ENCODE results near the gene LAMB3. TPM values are rescaled to one million over a fixed set of nuclear protein-coding genes. Genes with fewer than 3 reads are reported as not detected.

Gene LAMB3
- total RNA-seq, 1 donor from 2014 or later, result 8.5 TPM

- DNase-seq (ENCODE audit: low read depth), result no peak
Measured at GRCh38 chr1:209634005-209634737, 18.1 kb downstream of the LAMB3 start.

GRCh38 chr1:209633335-209633997 is 18.8 kb downstream of the LAMB3 start:
- no peak for DNase-seq (ENCODE audit: low read depth)

DNA sequence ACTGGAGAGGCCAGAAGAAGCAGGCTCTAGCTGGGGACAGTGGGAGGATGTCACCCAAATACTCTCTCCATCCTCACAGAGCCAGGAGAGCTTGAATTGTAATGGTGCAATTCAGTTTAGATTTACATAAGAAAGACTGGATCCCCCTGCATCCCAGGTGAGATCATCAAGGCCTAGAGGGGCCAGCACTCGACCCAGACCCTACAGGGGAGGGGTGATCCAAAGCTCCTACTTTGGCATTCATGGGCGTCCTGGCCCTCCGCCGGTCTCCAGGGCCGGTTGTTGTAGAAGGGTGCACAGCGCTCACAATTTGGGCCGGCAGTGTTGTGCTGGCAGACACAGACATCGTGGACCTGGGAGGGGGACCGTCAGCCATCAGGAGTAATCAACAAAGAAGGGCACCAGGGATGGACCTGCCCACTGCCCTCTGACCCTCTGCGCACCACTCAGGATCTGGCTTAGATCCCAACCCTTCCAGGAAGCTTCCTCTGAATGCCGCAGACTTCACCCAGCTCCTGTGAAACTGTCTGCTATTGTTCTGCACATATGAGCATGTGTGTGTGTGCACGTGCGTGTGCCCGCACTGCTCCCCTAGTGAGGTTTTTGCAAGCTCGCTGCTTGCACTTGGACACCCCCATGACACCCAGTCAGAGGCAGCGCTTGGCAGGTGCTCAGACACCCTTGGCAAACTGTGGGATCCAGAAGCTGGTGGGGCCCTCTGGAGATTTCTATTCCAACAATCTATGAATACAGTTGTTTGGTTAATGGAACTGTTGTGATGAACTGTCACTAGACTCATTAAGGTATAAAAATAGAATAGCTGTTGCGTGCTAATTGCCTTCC is 21.6 kb downstream of the LAMB3 start:
- DNase-seq (ENCODE audit: low read depth), result no peak

DNA sequence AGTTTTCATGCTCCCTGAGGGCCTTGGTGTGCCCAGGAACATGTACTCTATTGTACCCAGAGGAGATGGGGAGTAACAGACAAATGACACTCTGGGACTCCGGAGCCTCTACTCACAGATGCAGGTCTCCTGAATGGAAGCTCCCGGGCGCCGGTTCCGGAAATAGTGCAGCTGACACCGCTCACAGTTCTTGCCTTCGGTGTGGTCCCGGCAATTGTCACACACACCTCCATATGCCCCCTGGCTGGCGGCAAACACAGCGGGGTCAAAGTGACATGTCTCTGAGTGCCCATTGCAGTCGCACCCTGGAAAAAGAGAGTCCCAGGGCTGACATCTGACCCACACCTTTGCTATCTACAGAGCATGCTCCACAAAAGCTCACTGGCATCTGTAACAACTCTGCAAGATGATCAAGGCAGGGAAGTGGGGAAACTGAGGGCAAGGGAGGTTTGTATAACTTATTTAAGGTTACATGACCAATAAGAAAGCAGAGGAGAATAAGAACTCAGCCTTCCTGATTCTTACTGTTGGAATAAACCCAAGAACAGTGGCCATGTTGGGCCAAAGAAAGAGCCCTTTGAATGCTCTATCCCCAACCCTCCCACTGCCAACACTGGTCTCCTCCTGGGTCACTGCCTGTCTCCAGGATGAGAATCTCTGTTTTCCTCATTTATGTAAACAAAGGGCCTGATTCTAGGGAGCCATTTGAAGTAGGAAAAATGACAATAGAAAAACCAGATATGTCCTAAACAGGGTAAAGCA is 22.4 kb downstream of the LAMB3 start:
- DNase-seq (ENCODE audit: low read depth), result no peak

DNA sequence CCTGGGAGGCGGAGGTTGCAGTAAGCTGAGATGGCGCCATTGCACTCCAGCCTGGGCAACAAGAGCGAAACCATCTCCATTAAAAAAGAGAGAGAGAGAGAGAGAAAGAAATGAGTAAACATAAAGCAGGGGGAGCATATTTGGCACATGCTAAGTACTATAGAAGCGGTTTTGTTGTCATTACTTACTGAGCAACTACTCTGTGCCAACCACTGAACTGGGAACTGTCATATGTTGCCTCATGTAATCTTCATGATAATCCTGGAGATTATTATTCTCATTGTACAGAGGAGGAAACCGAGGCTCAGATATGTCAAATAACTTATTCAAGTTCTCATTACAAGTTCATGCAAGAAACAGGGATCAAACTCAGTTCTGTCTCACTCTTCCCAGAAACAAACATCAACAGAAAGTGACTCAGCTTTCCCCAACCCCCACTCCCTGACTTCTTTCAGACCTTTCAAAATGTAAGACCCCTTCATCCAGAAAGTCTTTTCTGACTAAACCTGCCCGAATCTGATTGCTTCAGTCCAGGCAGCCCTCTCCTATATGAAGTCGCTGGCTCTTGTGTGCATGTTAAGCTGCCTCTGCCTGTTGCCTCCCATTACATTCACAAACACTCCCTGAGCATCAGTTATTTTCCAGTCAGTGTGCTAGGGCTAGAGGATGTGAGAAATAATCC is 23.5 kb downstream of the LAMB3 start:
- no peak for DNase-seq (ENCODE audit: low read depth)

- DNase-seq (ENCODE audit: low read depth), result peak; percentile 90
Measured at GRCh38 chr1:209627732-209628196, 24.5 kb downstream of the LAMB3 start.

GRCh38 chr1:209627027-209627731 is 25.0 kb downstream of the LAMB3 start:
- no peak for DNase-seq (ENCODE audit: low read depth)

- DNase-seq (ENCODE audit: low read depth), result no peak
Measured at GRCh38 chr1:209626346-209627026, 25.7 kb downstream of the LAMB3 start.

GRCh38 chr1:209625791-209626285 is 26.4 kb downstream of the LAMB3 start:
- DNase-seq (ENCODE audit: low read depth), result peak; percentile 95

DNA sequence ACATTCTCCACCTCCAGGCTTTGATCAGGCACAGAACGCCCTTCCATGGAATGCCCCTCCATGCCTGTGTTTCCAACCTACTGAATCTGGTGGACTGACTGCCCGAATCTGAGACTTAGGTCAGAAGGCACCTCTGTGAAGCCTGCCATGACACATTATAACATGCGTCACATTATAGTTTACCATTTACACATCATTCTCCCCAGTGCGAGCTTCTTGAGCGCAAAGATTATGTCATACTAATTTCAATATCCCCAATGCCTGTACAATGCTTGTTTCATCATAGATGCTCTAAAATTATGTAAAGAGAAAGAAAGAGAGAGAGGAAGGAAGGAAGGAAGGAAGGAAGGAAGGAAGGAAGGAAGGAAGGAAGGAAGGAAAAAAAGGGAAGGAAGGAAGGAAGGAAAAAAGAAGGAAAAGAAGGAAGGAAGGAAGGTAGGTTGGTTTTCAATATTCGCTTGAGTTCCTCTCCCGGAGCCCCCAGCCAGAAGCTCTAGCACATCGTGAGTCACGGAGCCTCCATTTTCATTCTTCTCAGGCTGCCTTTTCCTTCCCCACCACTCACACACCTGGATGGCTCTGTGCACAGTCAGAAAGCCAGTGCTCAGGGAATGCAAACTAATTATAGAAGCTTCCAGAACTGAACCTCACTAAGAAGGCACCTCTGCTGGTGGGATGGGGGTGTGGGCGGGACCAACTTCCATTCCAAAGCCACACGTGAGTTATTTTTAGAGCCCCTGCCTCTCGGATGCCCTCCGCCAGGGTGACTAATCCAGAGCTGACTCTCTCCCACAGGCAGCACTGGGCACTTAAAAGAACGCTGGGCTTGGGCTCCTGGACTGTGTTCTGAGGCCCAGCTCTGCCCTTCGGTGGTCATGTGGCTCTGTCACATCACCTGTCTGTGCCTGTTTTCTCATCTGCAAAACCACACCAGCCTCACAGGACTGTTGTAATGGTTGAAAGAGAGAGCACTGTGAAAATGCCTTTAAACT is 27.4 kb downstream of the LAMB3 start:
- peak; percentile 98 for DNase-seq (ENCODE audit: low read depth)

GRCh38 chr1:209622841-209623829 is 29.1 kb downstream of the LAMB3 start:
- DNase-seq (ENCODE audit: low read depth), result no peak

DNA sequence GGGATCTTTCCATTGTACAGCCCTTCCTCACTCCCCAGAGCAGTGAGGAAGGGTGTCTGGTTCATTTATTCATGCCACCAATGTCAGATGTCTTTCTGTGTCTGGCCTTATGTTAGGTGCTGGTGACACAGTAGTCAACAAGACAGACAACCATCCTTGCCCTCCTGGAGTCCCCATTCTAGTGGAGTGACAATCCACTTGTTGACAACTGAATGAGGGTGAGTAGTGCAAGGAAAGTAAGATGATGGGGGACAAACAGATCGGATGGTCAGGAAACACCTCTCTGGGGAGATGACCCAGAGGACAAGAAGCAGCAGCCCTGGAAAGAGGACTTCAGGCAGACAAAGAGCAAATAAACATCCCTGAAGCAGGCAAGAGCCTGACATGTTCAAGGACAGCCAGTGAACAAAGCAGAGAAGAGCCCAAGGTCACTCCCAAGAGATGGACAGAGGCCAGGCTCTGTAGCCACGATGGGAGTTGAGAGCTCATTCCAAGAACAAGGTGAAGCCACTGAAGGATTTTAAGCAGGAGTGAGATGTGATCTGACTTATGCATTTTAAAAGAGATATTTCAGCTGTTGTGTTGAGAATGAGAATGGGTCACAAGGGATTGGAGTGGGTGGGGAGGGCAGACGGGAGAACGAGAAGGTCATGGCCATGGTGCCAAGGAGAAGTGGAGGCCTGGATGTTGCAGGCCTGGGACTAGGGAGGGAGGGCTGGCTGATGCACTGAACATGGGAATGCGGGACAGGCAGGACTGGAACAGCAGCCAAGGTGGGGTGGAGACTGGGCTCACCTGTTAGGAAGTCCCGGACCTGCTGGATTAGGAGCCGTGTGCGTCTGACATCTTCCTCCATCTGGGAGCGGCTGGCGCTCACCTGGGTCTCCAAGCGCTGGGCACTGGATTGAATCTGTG is 30.2 kb downstream of the LAMB3 start:
- DNase-seq (ENCODE audit: low read depth), result no peak

DNA sequence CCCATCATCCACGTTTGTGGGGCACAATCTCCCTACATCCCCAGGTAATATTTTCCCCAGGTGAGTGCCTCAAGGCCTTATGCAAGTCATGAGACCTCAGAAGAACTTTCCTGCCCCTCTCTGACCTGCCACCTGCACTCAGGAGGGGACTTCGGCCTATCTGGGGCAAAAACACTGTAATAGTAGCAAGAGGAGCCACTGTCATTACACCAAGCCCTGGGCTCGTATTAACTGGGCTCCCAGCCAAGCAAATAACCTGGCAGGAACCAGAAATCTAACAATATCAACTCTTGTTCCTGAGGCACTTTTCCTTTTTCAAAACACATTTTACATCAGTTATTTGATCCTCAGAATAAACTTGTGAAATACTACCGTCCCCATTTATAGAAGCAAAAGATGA is 30.9 kb downstream of the LAMB3 start:
- no peak for DNase-seq (ENCODE audit: low read depth)

DNA sequence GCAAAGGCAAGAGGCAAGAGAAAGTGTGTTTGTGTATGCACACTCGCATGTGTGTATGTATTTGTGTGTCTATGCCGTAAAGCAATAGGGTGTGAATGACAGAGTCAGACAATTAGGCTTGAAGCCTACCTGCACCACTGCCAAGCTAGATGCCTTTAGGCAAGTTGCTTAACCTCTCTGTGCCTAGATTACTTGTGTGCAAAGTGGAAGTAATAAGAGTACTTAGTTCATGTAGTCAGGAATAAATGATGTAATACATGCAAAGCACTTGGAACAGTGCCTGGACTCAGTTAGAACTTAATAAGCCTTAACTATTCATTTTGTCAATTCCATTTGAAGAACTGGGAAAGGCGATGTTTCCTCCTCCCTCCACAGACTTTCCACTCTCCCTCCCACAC is 31.7 kb downstream of the LAMB3 start:
- DNase-seq (ENCODE audit: low read depth), result no peak

DNA sequence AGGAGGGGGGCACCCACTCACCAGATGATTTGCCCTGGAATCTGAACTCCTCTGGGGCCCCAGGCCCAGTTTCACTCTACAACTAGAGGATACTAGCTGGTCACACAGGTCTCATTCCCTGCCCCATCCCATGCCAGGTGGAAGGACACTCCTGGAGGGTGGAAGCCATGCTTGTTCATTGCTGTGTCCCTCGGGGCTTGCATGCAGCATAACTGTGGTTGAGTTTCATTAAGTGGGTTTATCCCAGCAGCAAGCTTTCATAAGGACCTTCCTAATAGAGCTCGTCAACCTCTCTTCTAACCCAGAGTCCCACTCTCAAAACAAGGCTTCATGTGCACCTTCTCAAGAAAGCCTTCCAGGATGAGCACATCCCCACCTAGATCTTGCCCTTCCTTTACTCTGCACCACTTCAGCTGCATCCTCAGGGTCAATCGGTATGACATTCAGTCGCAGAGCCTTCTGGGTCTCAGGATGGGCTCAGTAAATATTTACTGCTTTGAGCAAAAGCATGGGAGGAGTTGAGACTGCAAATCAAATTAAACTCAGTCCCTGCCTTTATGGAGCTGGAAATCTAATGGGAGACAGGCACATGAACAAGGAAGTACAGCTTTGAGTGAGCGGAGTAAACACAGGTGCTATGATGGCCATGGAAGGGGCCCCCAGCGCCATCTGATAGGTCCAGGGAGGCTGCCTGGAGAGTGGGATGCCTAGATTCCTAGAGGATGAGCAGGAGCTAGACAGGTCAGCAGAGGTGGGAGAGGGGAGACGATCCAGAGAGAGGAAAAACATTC is 32.3 kb downstream of the LAMB3 start:
- DNase-seq (ENCODE audit: low read depth), result peak; percentile 72
